Esophagus muscularis mucosa (tissue), 4 donors: ENCODE measurements around the gene ASTN2. TPM values are rescaled to one million over a fixed set of nuclear protein-coding genes. Genes with fewer than 3 reads are reported as not detected.

Source experiments
- DNase-seq: peaks from one replicate; pipeline ENCODE4 v3.0.0-alpha.2; 2017; ENCODE audit errors: extremely low spot score
- H3K27ac ChIP-seq, 4 donors: fragments of 200-600 bp; sonication (generic); replicated peaks in 1 of 4; 1 replicate in 3 of 4; 2 replicates in 1 of 4; pipeline ENCODE4 v1.5.1; 2016 to 2019; ENCODE audit warnings: mild to moderate bottlenecking in 1 of 4
- H3K27me3 ChIP-seq, 4 donors: fragments of 200-600 bp; sonication (generic); one replicate each; pipeline versions ENCODE4 v1.5.1 to v1.6.0; 2016 to 2019
- H3K36me3 ChIP-seq, 4 donors: fragments of 200-600 bp; sonication (generic); one replicate each; pipeline ENCODE4 v1.5.1; 2016 to 2019
- H3K4me1 ChIP-seq, 4 donors: fragments of 200-600 bp; sonication (generic); one replicate each; pipeline ENCODE4 v1.5.1; 2016 to 2019
- H3K4me3 ChIP-seq, 4 donors: fragments of 200-600 bp; sonication (generic); 1 replicate in 2 of 4; 2 replicates in 2 of 4; pipeline ENCODE4 v1.5.1; 2016 to 2019; ENCODE audit warnings: mild to moderate bottlenecking in 4 of 4, moderate library complexity in 1 of 4
- H3K9me3 ChIP-seq, 4 donors: fragments of 200-600 bp; sonication (generic); 1 replicate in 3 of 4; 2 replicates in 1 of 4; pipeline ENCODE4 v1.5.1; 2016 to 2019
- CTCF ChIP-seq, 3 experiments: fragments of 200-600 bp in 2 of 3; fragments of 450-650 bp in 1 of 3; sonication (generic) in 2 of 3; IDR thresholded peaks; one replicate each; pipeline ENCODE4 v1.5.1; 2017 to 2019; ENCODE audit warnings: antibody characterized with exemption in 3 of 3, mild to moderate bottlenecking in 2 of 3, moderate library complexity in 1 of 3
- EP300 ChIP-seq: sonication (generic); formaldehyde crosslinking; IDR thresholded peaks from one replicate; pipeline ENCODE4 v1.6.1; 2017; ENCODE audit warnings: antibody characterized with exemption
- POLR2A ChIP-seq: fragments of 450-650 bp; IDR thresholded peaks from one replicate; pipeline ENCODE4 v1.6.1; 2017; ENCODE audit warnings: antibody characterized with exemption, moderate library complexity, mild to moderate bottlenecking, low read depth
- POLR2AphosphoS5 ChIP-seq, 2 donors: sonication (generic); formaldehyde crosslinking; IDR thresholded peaks; one replicate each; pipeline ENCODE4 v1.6.1; 2017; ENCODE audit warnings: antibody characterized with exemption in 2 of 2
- WGBS: methylation state at CpG from one replicate; pipeline ENCODE4 v1.1.5; 2018; 5-methylcytosine and 5-hydroxymethylcytosine counted together
- intact Hi-C: fragments of 100-400 bp; cut with DNase I; formaldehyde crosslinking; loops from one replicate; pipeline ENCODE4 v1.15.1; 2023
- total RNA-seq, 4 donors: library from RNA; depleted of rRNA; stranded (reverse); fragments of >200 nt; gene quantifications; one replicate each; pipeline versions ENCODE4 v1.1.0 to v1.2.1, GENCODE V29; 2016

The ASTN2 gene
- total RNA-seq, 4 donors from 2014 or later = 4.2 to 6.9 (median 5.5) TPM

DNA sequence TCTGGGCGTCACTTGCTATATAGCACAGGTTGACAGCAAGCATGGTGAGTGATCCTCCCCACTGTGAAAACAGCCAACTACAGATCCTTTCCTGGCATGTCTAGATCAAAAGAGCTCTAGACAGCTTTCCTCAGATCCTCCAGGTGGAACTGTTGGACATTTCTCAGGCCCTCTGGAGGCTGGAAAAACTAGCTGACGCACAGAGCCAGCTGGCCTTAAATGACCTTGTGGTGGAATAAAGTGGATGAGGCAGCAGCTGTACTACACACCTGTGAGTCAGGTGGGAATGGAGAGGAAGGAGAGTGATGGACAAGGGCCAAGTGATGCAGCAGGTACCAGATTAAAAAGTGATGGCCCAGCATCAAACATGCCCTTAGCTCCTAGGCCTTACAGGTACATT lies 555.1 kb downstream of the ASTN2 start:
- Histone ChIP-seq H3K36me3 (no peaks in the 10 kb centered on the region), H3K9me3 (no peaks in the 10 kb centered on the region), H3K27ac (no peak overlapping the region), H3K4me1 (no peaks in the 10 kb centered on the region), H3K27me3 (no peaks in the 10 kb centered on the region), H3K4me3 (no peak overlapping the region)
- TF ChIP-seq POLR2A (no peak), CTCF (IDR thresholded peaks at IDR 0.05) (no peak), POLR2AphosphoS5 (IDR thresholded peaks at IDR 0.05) (no peak), EP300 (no peak)
- 84% methylated on average over 2 of the region's 2 CpGs for WGBS
- intact Hi-C loops = loop anchor here (10.0 kb wide), 1 partner anchor 125 kb away; no protein-coding TSS in a partner anchor
- DNase-seq = no peak

GRCh38 chr9:116857321-116857720 lies 557.5 kb downstream of the ASTN2 start:
- H3K4me1 ChIP-seq = no peaks in the 10 kb centered on the region
- WGBS = 64% methylated on average over 2 of the region's 2 CpGs
- TF ChIP-seq EP300 = no peak
- no peak for TF ChIP-seq POLR2A
- no peak for TF ChIP-seq CTCF (IDR thresholded peaks at IDR 0.05)
- no peak for TF ChIP-seq POLR2AphosphoS5 (IDR thresholded peaks at IDR 0.05)
- intact Hi-C loops = no loop called here
- DNase-seq = no peak
- H3K4me3 ChIP-seq = no peak overlapping the region
- H3K27me3 ChIP-seq = no peaks in the 10 kb centered on the region
- no peak overlapping the region for H3K27ac ChIP-seq
- no peaks in the 10 kb centered on the region for H3K36me3 ChIP-seq
- no peaks in the 10 kb centered on the region for H3K9me3 ChIP-seq

DNA sequence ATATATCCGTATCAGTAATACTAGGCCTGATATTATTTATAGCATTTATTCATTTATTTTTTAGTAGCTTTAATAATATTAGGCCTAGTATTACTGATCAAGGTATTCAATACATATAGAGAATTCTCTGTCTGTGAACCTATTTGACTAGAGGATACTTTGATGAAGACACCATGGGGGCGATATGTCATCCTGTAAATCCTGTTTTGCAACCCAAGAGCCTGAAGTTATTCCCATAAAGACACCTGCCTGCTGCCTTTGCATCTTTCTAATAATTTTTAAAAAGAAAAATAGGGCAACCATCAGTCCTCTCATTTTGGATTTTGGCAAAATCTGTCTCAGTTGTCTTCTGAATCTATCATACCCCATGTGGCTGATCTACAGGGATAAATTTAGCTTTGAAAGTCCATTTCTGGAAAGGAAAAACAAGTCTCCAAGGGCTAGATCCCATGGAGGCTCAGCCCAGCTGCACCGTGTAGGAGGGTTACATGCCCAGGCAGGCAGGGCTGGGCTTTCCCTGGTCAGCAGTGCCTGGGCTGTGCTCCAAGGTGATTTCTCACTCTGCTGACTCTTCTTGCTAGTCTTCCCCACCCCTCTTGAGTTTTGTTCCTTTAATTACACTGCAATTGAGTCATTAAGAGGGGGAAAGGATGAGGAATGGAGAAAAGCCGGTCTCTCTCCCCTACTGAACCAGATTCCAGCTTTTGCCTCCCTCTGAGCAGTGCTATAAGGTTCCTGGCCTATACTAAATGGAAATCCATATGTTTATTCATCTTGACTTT lies 558.8 kb downstream of the ASTN2 start:
- 47% methylated on average over 4 of the region's 4 CpGs for WGBS
- no peak for DNase-seq
- H3K27me3 ChIP-seq = no peaks in the 10 kb centered on the region
- H3K27ac ChIP-seq = no peak overlapping the region
- intact Hi-C loops = no loop called here
- no peaks in the 10 kb centered on the region for H3K4me1 ChIP-seq
- TF ChIP-seq POLR2AphosphoS5 (IDR thresholded peaks at IDR 0.05) (no peak), POLR2A (no peak), EP300 (no peak), CTCF (IDR thresholded peaks at IDR 0.05) (no peak)
- H3K36me3 ChIP-seq = no peaks in the 10 kb centered on the region
- H3K4me3 ChIP-seq = no peak overlapping the region
- H3K9me3 ChIP-seq = no peaks in the 10 kb centered on the region

GRCh38 chr9:116849721-116850120 lies 565.1 kb downstream of the ASTN2 start:
- WGBS = 81% methylated on average over 3 of the region's 3 CpGs
- TF ChIP-seq CTCF (IDR thresholded peaks at IDR 0.05) (no peak), POLR2A (no peak), EP300 (no peak), POLR2AphosphoS5 (IDR thresholded peaks at IDR 0.05) (no peak)
- intact Hi-C loops = no loop called here
- H3K4me3 ChIP-seq = no peak overlapping the region
- no peaks in the 10 kb centered on the region for H3K36me3 ChIP-seq
- H3K27me3 ChIP-seq = no peaks in the 10 kb centered on the region
- H3K4me1 ChIP-seq = no peaks in the 10 kb centered on the region
- no peak overlapping the region for H3K27ac ChIP-seq
- H3K9me3 ChIP-seq = no peaks in the 10 kb centered on the region
- DNase-seq = no peak

- H3K4me3 ChIP-seq = no peak overlapping the region
- H3K4me1 ChIP-seq = no peaks in the 10 kb centered on the region
- intact Hi-C loops = no loop called here
- peak; percentile 47 for DNase-seq
- H3K36me3 ChIP-seq = no peaks in the 10 kb centered on the region
- H3K27me3 ChIP-seq = no peaks in the 10 kb centered on the region
- TF ChIP-seq CTCF (IDR thresholded peaks at IDR 0.05) (no peak), POLR2A (no peak), EP300 (no peak)
- H3K27ac ChIP-seq = no peak overlapping the region
- H3K9me3 ChIP-seq = no peaks in the 10 kb centered on the region
Observed at GRCh38 chr9:116844621-116845020, 570.2 kb downstream of the ASTN2 start.
